ENCODE measurements around the gene TRIO. TPM values are rescaled to one million over a fixed set of nuclear protein-coding genes. Genes with fewer than 3 reads are reported as not detected.

Gene TRIO
- total RNA-seq, 1 donor from 2014 or later: 148 TPM

DNA sequence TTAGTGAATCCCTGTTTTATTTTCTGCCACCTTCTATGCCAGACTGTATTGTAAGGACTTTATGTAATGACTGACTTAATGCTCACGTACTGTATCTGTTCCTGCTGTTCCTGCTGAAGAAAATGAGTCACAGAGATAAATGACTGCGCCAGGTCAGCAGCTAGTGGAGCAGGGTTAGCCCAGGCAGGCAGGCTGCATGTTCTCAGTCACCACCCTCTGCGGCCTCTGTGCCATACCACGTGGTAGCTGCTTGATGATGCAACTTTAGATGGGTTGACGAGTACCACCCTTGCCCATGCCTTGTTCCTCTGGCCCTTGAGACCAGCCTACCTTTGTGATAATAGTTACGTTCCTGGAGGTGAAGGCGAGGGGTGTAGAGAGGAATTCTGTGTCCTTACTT is 161.9 kb downstream of the TRIO start:
- TF ChIP-seq, protein P1, sequence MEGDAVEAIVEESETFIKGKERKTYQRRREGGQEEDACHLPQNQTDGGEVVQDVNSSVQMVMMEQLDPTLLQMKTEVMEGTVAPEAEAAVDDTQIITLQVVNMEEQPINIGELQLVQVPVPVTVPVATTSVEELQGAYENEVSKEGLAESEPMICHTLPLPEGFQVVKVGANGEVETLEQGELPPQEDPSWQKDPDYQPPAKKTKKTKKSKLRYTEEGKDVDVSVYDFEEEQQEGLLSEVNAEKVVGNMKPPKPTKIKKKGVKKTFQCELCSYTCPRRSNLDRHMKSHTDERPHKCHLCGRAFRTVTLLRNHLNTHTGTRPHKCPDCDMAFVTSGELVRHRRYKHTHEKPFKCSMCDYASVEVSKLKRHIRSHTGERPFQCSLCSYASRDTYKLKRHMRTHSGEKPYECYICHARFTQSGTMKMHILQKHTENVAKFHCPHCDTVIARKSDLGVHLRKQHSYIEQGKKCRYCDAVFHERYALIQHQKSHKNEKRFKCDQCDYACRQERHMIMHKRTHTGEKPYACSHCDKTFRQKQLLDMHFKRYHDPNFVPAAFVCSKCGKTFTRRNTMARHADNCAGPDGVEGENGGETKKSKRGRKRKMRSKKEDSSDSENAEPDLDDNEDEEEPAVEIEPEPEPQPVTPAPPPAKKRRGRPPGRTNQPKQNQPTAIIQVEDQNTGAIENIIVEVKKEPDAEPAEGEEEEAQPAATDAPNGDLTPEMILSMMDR (IDR thresholded peaks at IDR 0.05): no peak
- no peaks in the 10 kb centered on the region for H3K27me3 ChIP-seq
- intact Hi-C loops (cut with DNase I): no loop called here
- no peak overlapping the region for H3K4me3 ChIP-seq
- DNase-seq (no peak), ATAC-seq (peak; percentile 75)
- H3K4me1 ChIP-seq: no peaks in the 10 kb centered on the region
- H3K27ac ChIP-seq: no peak overlapping the region
- peaks cover 46% of the 10 kb centered on the region for H3K36me3 ChIP-seq
- no peaks in the 10 kb centered on the region for H3K9me3 ChIP-seq

DNA sequence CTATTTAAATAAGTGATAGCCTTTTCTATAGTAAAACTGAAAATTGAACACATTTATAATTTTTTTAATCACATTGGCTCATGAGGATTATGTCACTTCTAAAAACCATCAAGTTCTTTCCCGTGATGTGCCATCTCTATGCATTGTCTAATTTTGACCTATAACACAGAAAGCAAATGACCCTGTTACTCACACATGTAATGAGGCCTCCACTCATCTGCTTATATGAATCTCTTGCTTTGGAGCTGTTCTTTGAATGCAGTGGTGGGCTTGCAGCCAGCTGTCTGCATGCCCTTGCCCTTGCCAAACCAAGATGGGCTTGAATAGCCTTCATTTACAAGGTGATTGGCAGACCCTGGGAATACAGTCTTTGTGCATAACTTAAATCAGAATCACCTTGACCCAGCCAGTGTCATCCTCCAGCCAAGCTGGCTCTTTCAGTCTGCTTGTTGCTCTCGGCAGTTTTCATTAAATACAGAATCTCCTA is 163.2 kb downstream of the TRIO start:
- H3K4me1 ChIP-seq: no peaks in the 10 kb centered on the region
- no peak for ATAC-seq
- H3K9me3 ChIP-seq: no peaks in the 10 kb centered on the region
- intact Hi-C loops (cut with DNase I): no loop called here
- H3K4me3 ChIP-seq: no peak overlapping the region
- no peaks in the 10 kb centered on the region for H3K27me3 ChIP-seq
- H3K27ac ChIP-seq: no peak overlapping the region
- DNase-seq: no peak
- H3K36me3 ChIP-seq: peaks cover 50% of the 10 kb centered on the region
- TF ChIP-seq, protein P1 (IDR thresholded peaks at IDR 0.05): no peak

DNA sequence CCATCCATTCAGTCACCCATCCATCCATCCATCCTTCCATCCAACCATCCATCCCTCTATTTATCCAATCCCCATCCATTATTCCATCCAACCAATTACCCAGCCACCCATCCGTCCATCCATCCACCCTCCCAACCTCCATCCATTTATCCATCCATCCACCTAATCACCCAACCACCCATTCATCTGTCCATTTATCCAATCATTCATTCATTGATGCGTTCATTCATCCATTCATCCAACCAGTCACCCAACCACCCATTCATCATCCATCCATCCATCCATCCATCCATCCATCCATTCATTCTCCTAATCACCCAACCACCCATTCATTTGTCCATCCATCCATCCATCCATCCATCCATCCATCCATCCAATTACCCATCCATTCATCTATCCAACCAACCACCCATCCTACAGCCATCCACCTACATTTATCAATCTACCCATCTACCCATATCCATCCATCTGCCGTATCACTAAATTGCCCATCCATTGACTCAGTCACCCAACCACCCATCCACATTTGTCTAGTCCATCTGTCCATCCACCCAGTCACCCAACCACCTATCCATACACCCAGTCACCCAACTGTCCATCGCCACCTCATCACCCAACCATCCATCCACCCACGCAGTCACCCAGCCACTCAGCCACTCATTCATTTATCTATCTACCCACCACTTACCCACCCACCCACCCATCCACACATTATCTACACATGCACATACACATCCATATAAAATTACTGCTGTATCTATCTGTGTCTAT is 165.4 kb downstream of the TRIO start:
- DNase-seq (no peak), ATAC-seq (no peak)
- no peaks in the 10 kb centered on the region for H3K9me3 ChIP-seq
- intact Hi-C loops (cut with DNase I): no loop called here
- peaks cover 62% of the 10 kb centered on the region for H3K36me3 ChIP-seq
- H3K27me3 ChIP-seq: no peaks in the 10 kb centered on the region
- TF ChIP-seq, protein P1 (IDR thresholded peaks at IDR 0.05): no peak
- no peaks in the 10 kb centered on the region for H3K4me1 ChIP-seq
- no peak overlapping the region for H3K4me3 ChIP-seq
- H3K27ac ChIP-seq: no peak overlapping the region

- Histone ChIP-seq H3K4me1 (no peaks in the 10 kb centered on the region), H3K9me3 (no peaks in the 10 kb centered on the region), H3K4me3 (no peak overlapping the region), H3K27ac (no peak overlapping the region), H3K27me3 (no peaks in the 10 kb centered on the region), H3K36me3 (peaks cover 65% of the 10 kb centered on the region)
- intact Hi-C loops (cut with DNase I): no loop called here
- TF ChIP-seq, protein P1 (IDR thresholded peaks at IDR 0.05): no peak
- no peak for ATAC-seq
- no peak for DNase-seq
These were observed 166.1 kb downstream of the TRIO start for GRCh38 chr5:14309199-14309598.

GRCh38 chr5:14309878-14310531 is 166.9 kb downstream of the TRIO start:
- peak; percentile 78 for ATAC-seq
- Histone ChIP-seq H3K27ac (no peak overlapping the region), H3K9me3 (no peaks in the 10 kb centered on the region), H3K27me3 (no peaks in the 10 kb centered on the region), H3K4me3 (no peak overlapping the region), H3K36me3 (peaks cover 59% of the 10 kb centered on the region), H3K4me1 (no peaks in the 10 kb centered on the region)
- DNase-seq: no peak
- TF ChIP-seq, protein P1 (IDR thresholded peaks at IDR 0.05): no peak
- intact Hi-C loops (cut with DNase I): no loop called here

Data from upper lobe of right lung (tissue), 1 donor.